ENCODE data around the gene DGKD. TPM values are rescaled to one million over a fixed set of nuclear protein-coding genes. Genes with fewer than 3 reads are reported as not detected.

Gene DGKD
- total RNA-seq, 1 experiment from 2014 or later = 52.0 TPM

- H4K20me1 ChIP-seq (ENCODE audit: insufficient read depth) = no peaks in the 10 kb centered on the region
- ChIA-PET POLR2A (no interaction called here), CTCF (no interaction called here), RAD21 (ENCODE audit: low non-redundant PET in 1 of 2, low total read pairs in 2 of 2, uncharacterized antibody in 2 of 2, unreplicated experiment in 2 of 2) (no interaction called here)
- H3K9ac ChIP-seq (ENCODE audit: low read length) = no peak overlapping the region
- H3K4me2 ChIP-seq (ENCODE audit: low read length) = no peak overlapping the region
- DNase-seq (ENCODE audit: low read depth, low spot score) = no peak
- no TSS peak for BruUV-seq (replicated peaks)
- H3K36me3 ChIP-seq (ENCODE audit: control insufficient read depth in 1 of 2, insufficient read depth in 2 of 2, low read length in 2 of 2) = no peaks in the 10 kb centered on the region
- no peaks in the 10 kb centered on the region for H3K79me2 ChIP-seq (ENCODE audit: insufficient read depth, low read length)
- no peaks in the 10 kb centered on the region for H3K9me2 ChIP-seq (ENCODE audit: insufficient read depth)
- ATAC-seq = peak; percentile 76
- TF ChIP-seq ELF1 (IDR thresholded peaks at IDR 0.05; ENCODE audit: borderline replicate concordance, low read depth) (no peak), CBX3 (IDR thresholded peaks at IDR 0.05; ENCODE audit: low read depth) (no peak), ZFX (IDR thresholded peaks at IDR 0.05) (no peak), RAD21 (IDR thresholded peaks at IDR 0.05; ENCODE audit: low read depth) (peak; percentile 60), CTCF (IDR thresholded peaks at IDR 0.05 in 2 of 3, conservative IDR thresholded peaks at IDR 0.05 in 1 of 3; ENCODE audit: borderline replicate concordance in 1 of 3, insufficient read depth in 1 of 3, low read depth in 2 of 3, low read length in 2 of 3) (peak; percentile 15 to 19 (median 17); a peak in 3 of 6 replicates)
- no peaks in the 10 kb centered on the region for H3K9me3 ChIP-seq (ENCODE audit: control insufficient read depth in 1 of 2, insufficient read depth in 1 of 2, low read depth in 1 of 2, low read length in 2 of 2)
- H2AFZ ChIP-seq (ENCODE audit: low read depth, low read length, poor library complexity, severe bottlenecking) = no peak overlapping the region
- H3K4me1 ChIP-seq (ENCODE audit: control insufficient read depth in 1 of 2, insufficient read depth in 2 of 2, low read length in 2 of 2) = no peaks in the 10 kb centered on the region
- H3K27ac ChIP-seq (ENCODE audit: low read depth, low read length) = no peak overlapping the region
- no peak overlapping the region for H3K4me3 ChIP-seq (replicated peaks in 1 of 2; ENCODE audit: low read depth in 1 of 2, low read length in 2 of 2)
- intact Hi-C loops (cut with micrococcal nuclease) = no loop called here
- H3K27me3 ChIP-seq (ENCODE audit: insufficient read depth, low read length) = no peaks in the 10 kb centered on the region
Measured at GRCh38 chr2:233323851-233324250, 30.4 kb upstream of the DGKD start.

- H3K36me3 ChIP-seq (ENCODE audit: control insufficient read depth in 1 of 2, insufficient read depth in 2 of 2, low read length in 2 of 2) = no peaks in the 10 kb centered on the region
- H3K9me3 ChIP-seq (ENCODE audit: control insufficient read depth in 1 of 2, insufficient read depth in 1 of 2, low read depth in 1 of 2, low read length in 2 of 2) = no peaks in the 10 kb centered on the region
- no peaks in the 10 kb centered on the region for H4K20me1 ChIP-seq (ENCODE audit: insufficient read depth)
- ChIA-PET CTCF (interaction anchor here (1.4 kb wide), 1 partner anchor 118 kb away, joined by 3 read pairs; no protein-coding TSS in a partner anchor), RAD21 (ENCODE audit: low non-redundant PET in 1 of 2, low total read pairs in 2 of 2, uncharacterized antibody in 2 of 2, unreplicated experiment in 2 of 2) (no interaction called here), POLR2A (no interaction called here)
- no peak overlapping the region for H3K4me3 ChIP-seq (replicated peaks in 1 of 2; ENCODE audit: low read depth in 1 of 2, low read length in 2 of 2)
- no peaks in the 10 kb centered on the region for H3K27me3 ChIP-seq (ENCODE audit: insufficient read depth, low read length)
- H3K27ac ChIP-seq (ENCODE audit: low read depth, low read length) = no peak overlapping the region
- H3K4me1 ChIP-seq (ENCODE audit: control insufficient read depth in 1 of 2, insufficient read depth in 2 of 2, low read length in 2 of 2) = peaks cover 0 to 8% of the 10 kb centered on the region in 2 experiments; a peak in 1 of 4 replicates
- intact Hi-C loops (cut with micrococcal nuclease) = no loop called here
- no peaks in the 10 kb centered on the region for H3K9me2 ChIP-seq (ENCODE audit: insufficient read depth)
- H3K9ac ChIP-seq (ENCODE audit: low read length) = no peak overlapping the region
- ATAC-seq (no peak), DNase-seq (ENCODE audit: low read depth, low spot score) (no peak)
- no TSS peak for BruUV-seq (replicated peaks)
- H2AFZ ChIP-seq (ENCODE audit: low read depth, low read length, poor library complexity, severe bottlenecking) = no peak overlapping the region
- no peaks in the 10 kb centered on the region for H3K79me2 ChIP-seq (ENCODE audit: insufficient read depth, low read length)
- H3K4me2 ChIP-seq (ENCODE audit: low read length) = no peak overlapping the region
- TF ChIP-seq MAX (IDR thresholded peaks at IDR 0.05) (no peak), JUND (IDR thresholded peaks at IDR 0.05) (no peak), CBX3 (IDR thresholded peaks at IDR 0.05; ENCODE audit: low read depth) (no peak), SP1 (IDR thresholded peaks at IDR 0.05; ENCODE audit: low read depth) (no peak), CTCF (IDR thresholded peaks at IDR 0.05 in 2 of 3, conservative IDR thresholded peaks at IDR 0.05 in 1 of 3; ENCODE audit: borderline replicate concordance in 1 of 3, insufficient read depth in 1 of 3, low read depth in 2 of 3, low read length in 2 of 3) (no peak), EZH2 (IDR thresholded peaks at IDR 0.05) (no peak), EGR1 (IDR thresholded peaks at IDR 0.05; ENCODE audit: low read depth) (no peak), POLR2A (IDR thresholded peaks at IDR 0.05; ENCODE audit: borderline replicate concordance, extremely low read depth, insufficient read depth, insufficient read length) (no peak), ZNF274 (IDR thresholded peaks at IDR 0.05; ENCODE audit: low read depth, low read length) (no peak), FOSL1 (IDR thresholded peaks at IDR 0.05; ENCODE audit: low read depth) (no peak), POLR2AphosphoS5 (IDR thresholded peaks at IDR 0.05; ENCODE audit: low read depth, low read length) (no peak), TCF7L2 (IDR thresholded peaks at IDR 0.05; ENCODE audit: borderline replicate concordance, extremely low read depth, insufficient read depth, insufficient read length) (no peak), ZFX (IDR thresholded peaks at IDR 0.05) (no peak)
Measured at GRCh38 chr2:233325256-233325655, 29.0 kb upstream of the DGKD start.
